Mesothelial cell of epicardium (in vitro differentiated cells): Measurements from ENCODE around the gene HS3ST5. TPM values are rescaled to one million over a fixed set of nuclear protein-coding genes. Genes with fewer than 3 reads are reported as not detected.
"Not testable (repeated sequence)": the region's sequence is repeated elsewhere in the genome, so short reads cannot be mapped to it uniquely, and the experiment has no call there.

Source experiments
- DNase-seq, 2 experiments: peaks; one replicate each; pipeline ENCODE4 v3.0.0; 2021; ENCODE audit warnings: low spot score in 2 of 2; ENCODE audit not compliant: unreplicated experiment in 2 of 2
- H3K27ac Mint-ChIP-seq: 2 replicates; pipeline ENCODE4 v1.8.0; 2021; ENCODE audit warnings: mixed read lengths
- H3K27me3 Mint-ChIP-seq: 2 replicates; pipeline ENCODE4 v1.8.0; 2021; ENCODE audit warnings: low read depth, mixed read lengths
- H3K36me3 Mint-ChIP-seq: 2 replicates; pipeline ENCODE4 v1.8.0; 2021; ENCODE audit warnings: mixed read lengths
- H3K4me1 Mint-ChIP-seq: 2 replicates; pipeline ENCODE4 v1.8.0; 2021; ENCODE audit warnings: mixed read lengths
- H3K4me3 Mint-ChIP-seq: 2 replicates; pipeline ENCODE4 v1.8.0; 2021; ENCODE audit warnings: mild to moderate bottlenecking, moderate library complexity, mixed read lengths
- H3K9me3 Mint-ChIP-seq: 2 replicates; pipeline ENCODE4 v1.8.0; 2021; ENCODE audit warnings: mixed read lengths
- CTCF ChIP-seq: fragments of 200-600 bp; sonication (generic); IDR thresholded peaks from one replicate; pipeline ENCODE4 v1.5.0; 2021; ENCODE audit warnings: antibody characterized with exemption; ENCODE audit not compliant: unreplicated experiment
- total RNA-seq: library from RNA; stranded (reverse); gene quantifications from 3 replicates; pipeline ENCODE4 v1.2.1, GENCODE V29; 2021

Gene HS3ST5
- total RNA-seq, 1 donor from 2014 or later: 0.49 TPM

- Mint-ChIP-seq H3K27ac (no peak overlapping the region), H3K4me3 (no peak overlapping the region), H3K27me3 (no peaks in the 10 kb centered on the region), H3K9me3 (peaks cover 3% of the 10 kb centered on the region), H3K36me3 (no peaks in the 10 kb centered on the region), H3K4me1 (peaks cover 6% of the 10 kb centered on the region)
- TF ChIP-seq CTCF: no peak
- DNase-seq: no peak
These were observed 255.3 kb downstream of the HS3ST5 start for GRCh38 chr6:114087496-114087895.

GRCh38 chr6:114085211-114085610 is 257.6 kb downstream of the HS3ST5 start:
- TF ChIP-seq CTCF: no peak
- H3K4me3 Mint-ChIP-seq: no peak overlapping the region
- H3K27me3 Mint-ChIP-seq: no peaks in the 10 kb centered on the region
- DNase-seq: no peak
- no peak overlapping the region for H3K27ac Mint-ChIP-seq
- H3K36me3 Mint-ChIP-seq: no peaks in the 10 kb centered on the region
- H3K4me1 Mint-ChIP-seq: no peaks in the 10 kb centered on the region
- peaks cover 3% of the 10 kb centered on the region for H3K9me3 Mint-ChIP-seq

GRCh38 chr6:114084327-114084890 is 258.4 kb downstream of the HS3ST5 start:
- Mint-ChIP-seq H3K27ac (no peak overlapping the region), H3K36me3 (no peaks in the 10 kb centered on the region), H3K27me3 (no peaks in the 10 kb centered on the region), H3K9me3 (peaks cover 3% of the 10 kb centered on the region), H3K4me3 (no peak overlapping the region), H3K4me1 (no peaks in the 10 kb centered on the region)
- no peak for TF ChIP-seq CTCF
- DNase-seq: no peak

GRCh38 chr6:114083251-114083650 is 259.6 kb downstream of the HS3ST5 start:
- Mint-ChIP-seq H3K27me3 (no peaks in the 10 kb centered on the region), H3K4me1 (no peaks in the 10 kb centered on the region), H3K4me3 (no peak overlapping the region), H3K9me3 (peaks cover 3% of the 10 kb centered on the region), H3K36me3 (no peaks in the 10 kb centered on the region), H3K27ac (no peak overlapping the region)
- DNase-seq: no peak
- no peak for TF ChIP-seq CTCF

DNA sequence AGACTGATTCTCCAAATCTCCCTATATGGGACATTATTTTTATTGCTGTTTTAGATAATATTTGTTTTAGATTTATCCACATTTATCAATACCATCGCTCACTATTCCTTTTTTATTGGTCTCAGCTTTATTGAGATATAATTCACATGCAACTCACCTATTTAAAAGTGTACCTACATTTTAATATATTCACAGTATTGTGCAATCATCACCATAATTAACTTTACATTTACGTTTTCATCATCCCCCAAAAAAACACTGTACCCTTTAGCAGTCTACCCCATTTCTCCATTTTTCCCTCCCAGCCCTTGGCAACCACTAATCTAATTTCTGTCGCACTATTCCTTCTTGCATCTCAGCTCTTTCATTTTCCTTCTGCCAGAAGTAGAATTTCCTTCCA is 261.1 kb downstream of the HS3ST5 start:
- H3K27me3 Mint-ChIP-seq: no peaks in the 10 kb centered on the region
- H3K27ac Mint-ChIP-seq: no peak overlapping the region
- TF ChIP-seq CTCF: no peak
- H3K9me3 Mint-ChIP-seq: peaks cover 3% of the 10 kb centered on the region
- no peak overlapping the region for H3K4me3 Mint-ChIP-seq
- no peaks in the 10 kb centered on the region for H3K36me3 Mint-ChIP-seq
- no peak for DNase-seq
- H3K4me1 Mint-ChIP-seq: no peaks in the 10 kb centered on the region

GRCh38 chr6:114080891-114081510 is 261.8 kb downstream of the HS3ST5 start:
- H3K4me3 Mint-ChIP-seq: no peak overlapping the region
- peaks cover 3% of the 10 kb centered on the region for H3K9me3 Mint-ChIP-seq
- H3K36me3 Mint-ChIP-seq: no peaks in the 10 kb centered on the region
- no peak for DNase-seq
- TF ChIP-seq CTCF: no peak
- H3K4me1 Mint-ChIP-seq: peaks cover 3% of the 10 kb centered on the region
- no peak overlapping the region for H3K27ac Mint-ChIP-seq
- no peaks in the 10 kb centered on the region for H3K27me3 Mint-ChIP-seq

GRCh38 chr6:114080410-114080809 is 262.4 kb downstream of the HS3ST5 start:
- DNase-seq, H3K27ac Mint-ChIP-seq, H3K4me3 Mint-ChIP-seq, H3K4me1 Mint-ChIP-seq, H3K9me3 Mint-ChIP-seq, H3K36me3 Mint-ChIP-seq, H3K27me3 Mint-ChIP-seq: not testable (repeated sequence)
